Measurements from ENCODE around the gene VPS26C. TPM values are rescaled to one million over a fixed set of nuclear protein-coding genes. Genes with fewer than 3 reads are reported as not detected.

The VPS26C gene
- total and polyA plus RNA-seq, 9 of the 15 experiments (the other 6 are each of a cell fraction or from before 2014, with no cell fraction given), result 32.8 to 48.7 (median 42.1) TPM

- TF ChIP-seq VEZF1 (CRISPR knock-in tag; IDR thresholded peaks at IDR 0.05) (peak; percentile 94), FIP1L1 (IDR thresholded peaks at IDR 0.05; ENCODE audit: low read depth, low read length, poor library complexity, severe bottlenecking) (peak; percentile 97), ARID4B (CRISPR knock-in tag; IDR thresholded peaks at IDR 0.05) (peak; percentile 81), KLF10 (CRISPR knock-in tag; IDR thresholded peaks at IDR 0.05) (no peak), FOSL1 (tag; conservative IDR thresholded peaks at IDR 0.05) (peak; percentile 61), SRSF1 (IDR thresholded peaks at IDR 0.05; ENCODE audit: low read depth, low read length) (0 out of 2 replicates have a peak, but pooled peaks have one; percentile 44), GABPB1 (CRISPR knock-in tag; IDR thresholded peaks at IDR 0.05) (peak; percentile 98), ZBTB33 (CRISPR knock-in tag; IDR thresholded peaks at IDR 0.05) (peak; percentile 16), JUND (IDR thresholded peaks at IDR 0.05; ENCODE audit: borderline replicate concordance, low read depth, low read length) (peak; percentile 74), JUND (tag; IDR thresholded peaks at IDR 0.05; ENCODE audit: borderline replicate concordance, low read depth, low read length) (peak; percentile 28; the same call in 1 of the 3 replicates), HNRNPLL (IDR thresholded peaks at IDR 0.05; ENCODE audit: low read depth, low read length, poor library complexity, severe bottlenecking) (peak; percentile 94), GABPA (tag; conservative IDR thresholded peaks at IDR 0.05; ENCODE audit: low read depth) (peak; percentile 98)
- TF ChIP-seq, protein P1, sequence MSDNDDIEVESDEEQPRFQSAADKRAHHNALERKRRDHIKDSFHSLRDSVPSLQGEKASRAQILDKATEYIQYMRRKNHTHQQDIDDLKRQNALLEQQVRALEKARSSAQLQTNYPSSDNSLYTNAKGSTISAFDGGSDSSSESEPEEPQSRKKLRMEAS (CRISPR knock-in tag; IDR thresholded peaks at IDR 0.05), result peak; percentile 93
- TF ChIP-seq, protein P2, sequence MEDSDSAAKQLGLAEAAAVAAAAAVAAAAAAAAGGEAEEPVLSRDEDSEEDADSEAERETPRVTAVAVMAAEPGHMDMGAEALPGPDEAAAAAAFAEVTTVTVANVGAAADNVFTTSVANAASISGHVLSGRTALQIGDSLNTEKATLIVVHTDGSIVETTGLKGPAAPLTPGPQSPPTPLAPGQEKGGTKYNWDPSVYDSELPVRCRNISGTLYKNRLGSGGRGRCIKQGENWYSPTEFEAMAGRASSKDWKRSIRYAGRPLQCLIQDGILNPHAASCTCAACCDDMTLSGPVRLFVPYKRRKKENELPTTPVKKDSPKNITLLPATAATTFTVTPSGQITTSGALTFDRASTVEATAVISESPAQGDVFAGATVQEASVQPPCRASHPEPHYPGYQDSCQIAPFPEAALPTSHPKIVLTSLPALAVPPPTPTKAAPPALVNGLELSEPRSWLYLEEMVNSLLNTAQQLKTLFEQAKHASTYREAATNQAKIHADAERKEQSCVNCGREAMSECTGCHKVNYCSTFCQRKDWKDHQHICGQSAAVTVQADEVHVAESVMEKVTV (CRISPR knock-in tag; IDR thresholded peaks at IDR 0.05), result 0 out of 2 replicates have a peak, but pooled peaks have one; percentile 11
Measured at GRCh38 chr21:37267269-37268185, at the start of gene VPS26C (continued).

All from K562 (cell line).